Natural killer cell (primary cell): ENCODE results near the gene AP1M2. TPM values are rescaled to one million over a fixed set of nuclear protein-coding genes. Genes with fewer than 3 reads are reported as not detected.

Experiments used
- ATAC-seq, 3 donors: fragments of 150-1000 bp in 2 of 3; fragments of 200-7000 bp in 1 of 3; cut with Tn5 transposase; 1 replicate in 1 of 3; 2 replicates in 2 of 3; pipeline ENCODE4 v1.10.0; 2021; ENCODE audit warnings: mild to moderate bottlenecking in 2 of 3, moderate library complexity in 2 of 3
- DNase-seq, 2 donors: peaks; one replicate each; pipeline versions ENCODE4 v3.0.0 to v3.0.0-alpha.2; 2013 to 2021; ENCODE audit warnings: mixed read lengths in 1 of 2
- H3K27ac ChIP-seq: one replicate; pipeline ENCODE4 v1.5.1; 2013; ENCODE audit warnings: mild to moderate bottlenecking, low read length
- H3K27me3 ChIP-seq: one replicate; pipeline ENCODE4 v1.6.1; 2013; ENCODE audit warnings: low read length; ENCODE audit not compliant: control insufficient read depth, insufficient read depth
- H3K36me3 ChIP-seq: one replicate; pipeline ENCODE4 v1.6.1; 2013; ENCODE audit warnings: low read length; ENCODE audit not compliant: control insufficient read depth, insufficient read depth
- H3K4me1 ChIP-seq: one replicate; pipeline ENCODE4 v1.6.1; 2013; ENCODE audit warnings: low read length; ENCODE audit not compliant: control insufficient read depth, insufficient read depth
- H3K4me3 ChIP-seq: one replicate; pipeline ENCODE4 v1.5.1; 2013; ENCODE audit warnings: low read length
- H3K9me3 ChIP-seq: one replicate; pipeline ENCODE4 v1.6.1; 2013; ENCODE audit warnings: low read length; ENCODE audit not compliant: control insufficient read depth, insufficient read depth
- H3K27ac Mint-ChIP-seq, 2 donors: one replicate each; pipeline ENCODE4 v1.8.0; 2022; ENCODE audit warnings: mild to moderate bottlenecking in 2 of 2, mixed read lengths in 2 of 2, moderate library complexity in 1 of 2
- H3K27me3 Mint-ChIP-seq, 2 donors: one replicate each; pipeline ENCODE4 v1.8.0; 2022; ENCODE audit warnings: low read depth in 2 of 2, mixed read lengths in 2 of 2
- H3K36me3 Mint-ChIP-seq: one replicate; pipeline ENCODE4 v1.8.0; 2022; ENCODE audit warnings: mixed read lengths
- H3K4me1 Mint-ChIP-seq, 2 donors: one replicate each; pipeline ENCODE4 v1.8.0; 2022; ENCODE audit warnings: mixed read lengths in 2 of 2
- H3K4me3 Mint-ChIP-seq: one replicate; pipeline ENCODE4 v1.8.0; 2022; ENCODE audit warnings: mild to moderate bottlenecking, moderate library complexity, mixed read lengths
- H3K9me3 Mint-ChIP-seq, 2 donors: one replicate each; pipeline ENCODE4 v1.8.0; 2022; ENCODE audit warnings: mixed read lengths in 2 of 2
- WGBS: methylation state at CpG from one replicate; pipeline ENCODE4 v1.1.7; 2013; ENCODE audit warnings: missing lambda C conversion rate; ENCODE audit not compliant: insufficient coverage; 5-methylcytosine and 5-hydroxymethylcytosine counted together
- intact Hi-C: fragments of 100-400 bp; cut with micrococcal nuclease; formaldehyde crosslinking; loops from one replicate; pipeline ENCODE4 v1.14.2; 2022
- total RNA-seq, 4 donors: library from RNA; stranded (reverse); fragments of 120-200 nt in 1 of 4; gene quantifications; one replicate each; pipeline versions ENCODE4 v1.2.3 to v1.2.4, GENCODE V29; 2013 to 2022
- TF ChIP-seq, protein P1 (sequence below): fragments of 200-600 bp; IDR thresholded peaks from one replicate; pipeline ENCODE4 v1.8.0; 2022; ENCODE audit warnings: antibody characterized with exemption

The AP1M2 gene
- total RNA-seq, 3 donors from 2014 or later (not counting 1 experiment from before 2014, with no cell fraction given): 1.3 TPM; not detected in 2

DNA sequence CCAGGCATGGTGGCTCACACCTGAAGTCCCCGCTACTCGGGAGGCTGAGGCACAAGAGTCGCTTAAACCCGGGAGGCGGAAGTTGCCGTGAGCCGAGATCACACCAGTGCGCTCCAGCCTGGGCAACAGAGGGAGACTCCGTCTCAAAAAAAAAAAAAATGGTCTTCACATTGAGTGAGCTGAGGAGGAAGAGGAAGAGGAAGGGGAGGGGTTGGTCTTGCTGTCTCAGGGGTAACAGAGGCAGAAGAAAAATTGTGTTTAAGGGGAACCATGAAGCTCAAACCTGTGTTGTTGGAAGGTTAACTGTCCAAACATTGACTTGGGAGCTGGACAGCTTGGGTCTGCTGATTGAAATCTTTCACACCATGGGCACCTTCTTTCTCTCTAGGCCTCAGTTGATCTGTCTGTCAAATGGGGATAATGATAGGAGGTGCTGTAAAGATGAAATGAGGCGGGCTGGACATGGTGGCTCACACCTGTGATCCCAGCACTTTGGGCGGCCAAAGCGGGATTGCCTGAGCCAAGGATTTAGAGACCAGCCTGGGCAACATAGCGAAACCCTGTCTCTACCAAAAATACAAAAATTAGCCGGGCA, 28.4 kb upstream of the AP1M2 start:
- Mint-ChIP-seq H3K4me1 (peaks cover 42 to 51% of the 10 kb centered on the region in 2 donors), H3K36me3 (no peaks in the 10 kb centered on the region), H3K9me3 (no peaks in the 10 kb centered on the region), H3K27ac (peak overlapping the region; percentile 90 to 91), H3K27me3 (no peaks in the 10 kb centered on the region), H3K4me3 (peak overlapping the region; percentile 81)
- WGBS: 80% methylated on average over 14 of the region's 14 CpGs
- TF ChIP-seq, protein P1, sequence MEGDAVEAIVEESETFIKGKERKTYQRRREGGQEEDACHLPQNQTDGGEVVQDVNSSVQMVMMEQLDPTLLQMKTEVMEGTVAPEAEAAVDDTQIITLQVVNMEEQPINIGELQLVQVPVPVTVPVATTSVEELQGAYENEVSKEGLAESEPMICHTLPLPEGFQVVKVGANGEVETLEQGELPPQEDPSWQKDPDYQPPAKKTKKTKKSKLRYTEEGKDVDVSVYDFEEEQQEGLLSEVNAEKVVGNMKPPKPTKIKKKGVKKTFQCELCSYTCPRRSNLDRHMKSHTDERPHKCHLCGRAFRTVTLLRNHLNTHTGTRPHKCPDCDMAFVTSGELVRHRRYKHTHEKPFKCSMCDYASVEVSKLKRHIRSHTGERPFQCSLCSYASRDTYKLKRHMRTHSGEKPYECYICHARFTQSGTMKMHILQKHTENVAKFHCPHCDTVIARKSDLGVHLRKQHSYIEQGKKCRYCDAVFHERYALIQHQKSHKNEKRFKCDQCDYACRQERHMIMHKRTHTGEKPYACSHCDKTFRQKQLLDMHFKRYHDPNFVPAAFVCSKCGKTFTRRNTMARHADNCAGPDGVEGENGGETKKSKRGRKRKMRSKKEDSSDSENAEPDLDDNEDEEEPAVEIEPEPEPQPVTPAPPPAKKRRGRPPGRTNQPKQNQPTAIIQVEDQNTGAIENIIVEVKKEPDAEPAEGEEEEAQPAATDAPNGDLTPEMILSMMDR: no peak
- Histone ChIP-seq H3K9me3 (no peaks in the 10 kb centered on the region), H3K27me3 (no peaks in the 10 kb centered on the region), H3K4me1 (peaks cover 61% of the 10 kb centered on the region), H3K27ac (peak overlapping the region; percentile 55), H3K36me3 (peaks cover 10% of the 10 kb centered on the region), H3K4me3 (no peak overlapping the region)
- intact Hi-C loops: no loop called here
- DNase-seq (peak in 1 of 2 donors; percentile 29), ATAC-seq (peak in 2 of 3 donors; percentile 16 to 26)

GRCh38 chr19:10612499-10613119, 25.5 kb upstream of the AP1M2 start:
- DNase-seq (no peak), ATAC-seq (peak in 1 of 3 donors; percentile 12)
- Histone ChIP-seq H3K27me3 (no peaks in the 10 kb centered on the region), H3K4me1 (peaks cover 72% of the 10 kb centered on the region), H3K9me3 (no peaks in the 10 kb centered on the region), H3K27ac (peak overlapping the region; percentile 13), H3K4me3 (no peak overlapping the region), H3K36me3 (peaks cover 4% of the 10 kb centered on the region)
- Mint-ChIP-seq H3K4me3 (peak overlapping the region; percentile 31), H3K27ac (peak overlapping the region; percentile 68 to 90), H3K27me3 (no peaks in the 10 kb centered on the region), H3K36me3 (no peaks in the 10 kb centered on the region), H3K4me1 (peaks cover 37 to 43% of the 10 kb centered on the region in 2 donors), H3K9me3 (no peaks in the 10 kb centered on the region)
- 75% methylated on average over 15 of the region's 15 CpGs for WGBS
- intact Hi-C loops: no loop called here
- TF ChIP-seq, protein P1: no peak

GRCh38 chr19:10611907-10612306, 24.8 kb upstream of the AP1M2 start:
- no peak overlapping the region for H3K4me3 Mint-ChIP-seq

More at GRCh38 chr19:10611907-10612306, 24.8 kb upstream of the AP1M2 start:
- H3K4me1 ChIP-seq: peaks cover 71% of the 10 kb centered on the region
- intact Hi-C loops: no loop called here
- H3K9me3 Mint-ChIP-seq: no peaks in the 10 kb centered on the region
- H3K4me3 ChIP-seq: no peak overlapping the region
- peaks cover 4% of the 10 kb centered on the region for H3K36me3 ChIP-seq
- 100% methylated on average over 5 of the region's 5 CpGs for WGBS
- no peak for DNase-seq
- H3K27ac ChIP-seq: no peak overlapping the region
- H3K27me3 ChIP-seq: no peaks in the 10 kb centered on the region
- TF ChIP-seq, protein P1: no peak
- H3K4me1 Mint-ChIP-seq: peaks cover 34 to 36% of the 10 kb centered on the region in 2 donors
- ATAC-seq: no peak
- peak overlapping the region; percentile 68 to 90 for H3K27ac Mint-ChIP-seq
- no peaks in the 10 kb centered on the region for H3K9me3 ChIP-seq
- H3K27me3 Mint-ChIP-seq: no peaks in the 10 kb centered on the region
- no peaks in the 10 kb centered on the region for H3K36me3 Mint-ChIP-seq
